Posterior vena cava (tissue), 2 donors: ENCODE measurements around the gene SLC9C1. TPM values are rescaled to one million over a fixed set of nuclear protein-coding genes. Genes with fewer than 3 reads are reported as not detected.
"Not testable (repeated sequence)": the region's sequence is repeated elsewhere in the genome, so short reads cannot be mapped to it uniquely, and the experiment has no call there.

Experiments
- DNase-seq: peaks from one replicate; pipeline ENCODE4 v3.0.0-alpha.2; 2020; ENCODE audit warnings: low spot score
- intact Hi-C, 2 donors: fragments of 100-400 bp; cut with DNase I; formaldehyde crosslinking; loops; one replicate each; pipeline versions ENCODE4 v1.14.1 to v1.14.2; 2022 to 2023
- total RNA-seq, 2 donors: library from RNA; stranded (reverse); fragmentation: NEBNext Ultra II Directional; extraction: Animal tissue kit (Norgen Biotek cat#: 25700); gene quantifications; one replicate each; pipeline ENCODE4 v1.2.1, GENCODE V29; 2021
- donor health status: DM: yes; HTN: yes; CAD: no.
- donor health status: DM: yes; HTN: yes; CAD: no.

The SLC9C1 gene
- total RNA-seq, 2 donors from 2014 or later: 0.29 to 1.4 TPM

GRCh38 chr3:112231727-112232126 lies 62.3 kb downstream of the SLC9C1 start:
- intact Hi-C loops: loop anchor here in 1 of 2 donors (5.0 kb wide), 1 partner anchor 206 kb away; no protein-coding TSS in a partner anchor
- no peak for DNase-seq

- intact Hi-C loops: loop anchor here in 1 of 2 donors (5.0 kb wide), 1 partner anchor 207 kb away; no protein-coding TSS in a partner anchor
- DNase-seq: no peak
Measured at GRCh38 chr3:112230033-112230432, 64.0 kb downstream of the SLC9C1 start.

- intact Hi-C loops: no loop called here
- DNase-seq: no peak
Measured at GRCh38 chr3:112228786-112229185, 65.2 kb downstream of the SLC9C1 start.

GRCh38 chr3:112200317-112200666 lies 93.7 kb downstream of the SLC9C1 start:
- intact Hi-C loops: no loop called here

GRCh38 chr3:112199622-112200316 lies 94.2 kb downstream of the SLC9C1 start:
- intact Hi-C loops: no loop called here
- DNase-seq: no peak

More at GRCh38 chr3:112200317-112200666, 93.7 kb downstream of the SLC9C1 start:
- no peak for DNase-seq

- no peak for DNase-seq
- intact Hi-C loops: no loop called here
Measured at GRCh38 chr3:112197131-112197530, 96.9 kb downstream of the SLC9C1 start.

GRCh38 chr3:112187300-112187699 lies 106.7 kb downstream of the SLC9C1 start:
- intact Hi-C loops: no loop called here

GRCh38 chr3:112185423-112186035 lies 108.5 kb downstream of the SLC9C1 start:
- intact Hi-C loops, DNase-seq: not testable (repeated sequence)

More at GRCh38 chr3:112187300-112187699, 106.7 kb downstream of the SLC9C1 start:
- DNase-seq: no peak

GRCh38 chr3:112175646-112176045 lies 118.4 kb downstream of the SLC9C1 start:
- no peak for DNase-seq
- intact Hi-C loops: no loop called here

GRCh38 chr3:112175037-112175436 lies 119.0 kb downstream of the SLC9C1 start:
- no peak for DNase-seq
- intact Hi-C loops: no loop called here

- no peak for DNase-seq
- intact Hi-C loops: no loop called here
Measured at GRCh38 chr3:112171144-112171543, 122.9 kb downstream of the SLC9C1 start.

GRCh38 chr3:112170046-112170445 lies 124.0 kb downstream of the SLC9C1 start:
- intact Hi-C loops: no loop called here
- no peak for DNase-seq

GRCh38 chr3:112167758-112168157 lies 126.3 kb downstream of the SLC9C1 start:
- intact Hi-C loops: no loop called here
- no peak for DNase-seq

- DNase-seq: no peak
- intact Hi-C loops: no loop called here
Measured at GRCh38 chr3:112149136-112149535, 144.9 kb downstream of the SLC9C1 start.

- DNase-seq: no peak
- intact Hi-C loops: no loop called here
Measured at GRCh38 chr3:112143689-112144088, 150.3 kb downstream of the SLC9C1 start.

- intact Hi-C loops: no loop called here
- DNase-seq: no peak
Measured at GRCh38 chr3:112143251-112143650, 150.8 kb downstream of the SLC9C1 start.

GRCh38 chr3:112141293-112141692 lies 152.7 kb downstream of the SLC9C1 start:
- DNase-seq: no peak
- intact Hi-C loops: no loop called here

- intact Hi-C loops: no loop called here
- no peak for DNase-seq
Measured at GRCh38 chr3:112140584-112140983, 153.4 kb downstream of the SLC9C1 start.

- DNase-seq: no peak
- intact Hi-C loops: no loop called here
Measured at GRCh38 chr3:112138219-112138969, 155.6 kb downstream of the SLC9C1 start.

- no peak for DNase-seq
- intact Hi-C loops: no loop called here
Measured at GRCh38 chr3:112137781-112138180, 156.2 kb downstream of the SLC9C1 start.
